CD4-positive, alpha-beta T cell treated with Interferon gamma for 1 hour (primary cell): Measurements from ENCODE around the gene IQCM.
"Not testable (repeated sequence)": the region's sequence is repeated elsewhere in the genome, so short reads cannot be mapped to it uniquely, and the experiment has no call there.

Source experiments
- DNase-seq: peaks from one replicate; pipeline ENCODE4 v3.0.0-alpha.2; 2020

IQCM gene

GRCh38 chr4:149555146-149555545 lies 260.5 kb downstream of the IQCM start:
- no peak for DNase-seq

GRCh38 chr4:149553959-149554520 lies 261.6 kb downstream of the IQCM start:
- DNase-seq: no peak

- DNase-seq: no peak
Measured at GRCh38 chr4:149552601-149553000, 263.0 kb downstream of the IQCM start.

- DNase-seq: no peak
Measured at GRCh38 chr4:149549911-149550310, 265.7 kb downstream of the IQCM start.

GRCh38 chr4:149534779-149535178 lies 280.9 kb downstream of the IQCM start:
- DNase-seq: no peak

- no peak for DNase-seq
Measured at GRCh38 chr4:149531861-149532260, 283.8 kb downstream of the IQCM start.

GRCh38 chr4:149523039-149523438 lies 292.6 kb downstream of the IQCM start:
- no peak for DNase-seq

- no peak for DNase-seq
Measured at GRCh38 chr4:149521611-149522425, 293.8 kb downstream of the IQCM start.

- no peak for DNase-seq
Measured at GRCh38 chr4:149518471-149518870, 297.2 kb downstream of the IQCM start.

GRCh38 chr4:149513081-149513480 lies 302.6 kb downstream of the IQCM start:
- no peak for DNase-seq

- no peak for DNase-seq
Measured at GRCh38 chr4:149512501-149512900, 303.1 kb downstream of the IQCM start.

- no peak for DNase-seq
Measured at GRCh38 chr4:149511558-149512298, 303.9 kb downstream of the IQCM start.

- DNase-seq: not testable (repeated sequence)
Measured at GRCh38 chr4:149507309-149507708, 308.3 kb downstream of the IQCM start.

- DNase-seq: no peak
Measured at GRCh38 chr4:149500806-149501205, 314.8 kb downstream of the IQCM start.

GRCh38 chr4:149499726-149500125 lies 315.9 kb downstream of the IQCM start:
- DNase-seq: no peak

GRCh38 chr4:149498246-149498645 lies 317.4 kb downstream of the IQCM start:
- no peak for DNase-seq

- DNase-seq: no peak
Measured at GRCh38 chr4:149493492-149493891, 322.2 kb downstream of the IQCM start.

GRCh38 chr4:149489321-149489720 lies 326.3 kb downstream of the IQCM start:
- no peak for DNase-seq

GRCh38 chr4:149486861-149487260 lies 328.8 kb downstream of the IQCM start:
- no peak for DNase-seq

GRCh38 chr4:149468669-149469068 lies 347.0 kb downstream of the IQCM start:
- DNase-seq: not testable (repeated sequence)

GRCh38 chr4:149466446-149466845 lies 349.2 kb downstream of the IQCM start:
- DNase-seq: no peak

GRCh38 chr4:149465955-149466354 lies 349.7 kb downstream of the IQCM start:
- no peak for DNase-seq

- no peak for DNase-seq
Measured at GRCh38 chr4:149443537-149443936, 372.1 kb downstream of the IQCM start.

GRCh38 chr4:149441338-149441737 lies 374.3 kb downstream of the IQCM start:
- no peak for DNase-seq
